Peyer's patch (tissue), 4 donors: Measurements from ENCODE around the gene GNG12. TPM values are rescaled to one million over a fixed set of nuclear protein-coding genes. Genes with fewer than 3 reads are reported as not detected.

Experiments
- DNase-seq, 3 donors: peaks; one replicate each; pipeline ENCODE4 v3.0.0-alpha.2; 2017 to 2019
- H3K27ac ChIP-seq, 4 donors: fragments of 200-600 bp; sonication (generic); one replicate each; pipeline ENCODE4 v1.5.1; 2016 to 2019
- H3K27me3 ChIP-seq, 2 donors: fragments of 200-600 bp; sonication (generic); one replicate each; pipeline ENCODE4 v1.5.1; 2019
- H3K36me3 ChIP-seq, 3 donors: fragments of 200-600 bp; sonication (generic); one replicate each; pipeline ENCODE4 v1.5.1; 2016 to 2019
- H3K4me1 ChIP-seq, 4 donors: fragments of 200-600 bp; sonication (generic); one replicate each; pipeline ENCODE4 v1.5.1; 2016 to 2019
- H3K4me3 ChIP-seq, 4 donors: fragments of 200-600 bp; sonication (generic); 1 replicate in 3 of 4; 2 replicates in 1 of 4; pipeline ENCODE4 v1.5.1; 2016 to 2019; ENCODE audit warnings: mild to moderate bottlenecking in 1 of 4
- H3K9me3 ChIP-seq, 4 donors: fragments of 200-600 bp; sonication (generic); one replicate each; pipeline ENCODE4 v1.5.1; 2016 to 2019; ENCODE audit warnings: mild to moderate bottlenecking in 1 of 4
- POLR2A ChIP-seq, 2 donors: fragments of 450-650 bp; IDR thresholded peaks; one replicate each; pipeline ENCODE4 v1.5.1; 2017; ENCODE audit warnings: antibody characterized with exemption in 2 of 2, mild to moderate bottlenecking in 2 of 2, moderate library complexity in 2 of 2
- total RNA-seq, 4 donors: library from RNA; depleted of rRNA; stranded (reverse); fragments of >200 nt; gene quantifications; one replicate each; pipeline ENCODE4 v1.1.0, GENCODE V29; 2016
- TF ChIP-seq, protein P1 (sequence below), 6 experiments: fragments of 450-650 bp in 4 of 6; fragments of 200-600 bp in 2 of 6; sonication (generic) in 1 of 6; IDR thresholded peaks; one replicate each; pipeline ENCODE4 v1.5.1; 2017 to 2019; ENCODE audit warnings: antibody characterized with exemption in 6 of 6, mild to moderate bottlenecking in 3 of 6, moderate library complexity in 1 of 6

GNG12 gene
- total RNA-seq, 4 donors from 2014 or later: 61.9 to 271 (median 165) TPM

DNA sequence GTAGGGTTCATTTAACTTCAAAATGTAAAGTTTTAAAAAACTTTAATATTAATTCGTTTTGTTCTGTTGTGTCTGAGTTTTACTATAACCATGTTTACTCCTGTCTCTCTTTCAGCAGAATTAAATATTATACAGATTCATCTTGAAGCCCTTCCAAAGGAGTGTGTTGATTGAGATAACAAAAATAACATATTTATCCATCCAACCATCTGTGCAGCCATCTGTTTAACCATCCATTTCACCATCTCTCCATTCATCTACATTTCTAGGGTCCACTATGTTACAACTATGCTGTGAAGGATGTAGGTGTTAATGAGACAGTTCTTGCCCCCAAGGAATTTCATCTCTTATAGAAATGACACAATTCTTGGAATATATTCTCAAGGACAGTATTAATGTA, 36.0 kb upstream of the GNG12 start:
- Histone ChIP-seq H3K4me3 (no peak overlapping the region), H3K27ac (no peak overlapping the region), H3K27me3 (no peaks in the 10 kb centered on the region), H3K36me3 (no peaks in the 10 kb centered on the region), H3K4me1 (no peaks in the 10 kb centered on the region), H3K9me3 (no peaks in the 10 kb centered on the region)
- TF ChIP-seq, protein P1, sequence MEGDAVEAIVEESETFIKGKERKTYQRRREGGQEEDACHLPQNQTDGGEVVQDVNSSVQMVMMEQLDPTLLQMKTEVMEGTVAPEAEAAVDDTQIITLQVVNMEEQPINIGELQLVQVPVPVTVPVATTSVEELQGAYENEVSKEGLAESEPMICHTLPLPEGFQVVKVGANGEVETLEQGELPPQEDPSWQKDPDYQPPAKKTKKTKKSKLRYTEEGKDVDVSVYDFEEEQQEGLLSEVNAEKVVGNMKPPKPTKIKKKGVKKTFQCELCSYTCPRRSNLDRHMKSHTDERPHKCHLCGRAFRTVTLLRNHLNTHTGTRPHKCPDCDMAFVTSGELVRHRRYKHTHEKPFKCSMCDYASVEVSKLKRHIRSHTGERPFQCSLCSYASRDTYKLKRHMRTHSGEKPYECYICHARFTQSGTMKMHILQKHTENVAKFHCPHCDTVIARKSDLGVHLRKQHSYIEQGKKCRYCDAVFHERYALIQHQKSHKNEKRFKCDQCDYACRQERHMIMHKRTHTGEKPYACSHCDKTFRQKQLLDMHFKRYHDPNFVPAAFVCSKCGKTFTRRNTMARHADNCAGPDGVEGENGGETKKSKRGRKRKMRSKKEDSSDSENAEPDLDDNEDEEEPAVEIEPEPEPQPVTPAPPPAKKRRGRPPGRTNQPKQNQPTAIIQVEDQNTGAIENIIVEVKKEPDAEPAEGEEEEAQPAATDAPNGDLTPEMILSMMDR (IDR thresholded peaks at IDR 0.05): no peak
- no peak for TF ChIP-seq POLR2A (IDR thresholded peaks at IDR 0.05)
- DNase-seq: no peak

DNA sequence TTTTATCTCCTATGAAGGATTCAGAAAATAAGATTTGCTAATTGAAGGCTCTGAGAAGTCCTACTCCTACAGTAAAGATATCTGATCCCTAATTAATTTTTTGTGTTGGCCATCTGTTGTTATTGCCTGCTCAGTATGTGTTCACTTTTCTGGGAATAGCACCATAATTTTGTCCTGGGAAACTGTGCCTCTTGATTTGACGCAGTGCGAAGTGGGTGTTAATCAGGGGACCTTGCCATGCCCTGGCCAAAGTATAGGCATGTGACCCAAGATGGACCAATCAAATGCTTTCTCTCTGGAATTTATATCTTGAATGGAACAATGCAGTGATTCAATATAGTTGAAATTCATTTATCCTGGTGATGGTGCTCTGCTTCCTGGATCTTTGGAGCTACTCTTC, 30.4 kb upstream of the GNG12 start:
- Histone ChIP-seq H3K36me3 (no peaks in the 10 kb centered on the region), H3K27me3 (no peaks in the 10 kb centered on the region), H3K27ac (no peak overlapping the region), H3K9me3 (no peaks in the 10 kb centered on the region), H3K4me1 (no peaks in the 10 kb centered on the region), H3K4me3 (no peak overlapping the region)
- TF ChIP-seq, protein P1 (IDR thresholded peaks at IDR 0.05): no peak
- no peak for TF ChIP-seq POLR2A (IDR thresholded peaks at IDR 0.05)
- no peak for DNase-seq

DNA sequence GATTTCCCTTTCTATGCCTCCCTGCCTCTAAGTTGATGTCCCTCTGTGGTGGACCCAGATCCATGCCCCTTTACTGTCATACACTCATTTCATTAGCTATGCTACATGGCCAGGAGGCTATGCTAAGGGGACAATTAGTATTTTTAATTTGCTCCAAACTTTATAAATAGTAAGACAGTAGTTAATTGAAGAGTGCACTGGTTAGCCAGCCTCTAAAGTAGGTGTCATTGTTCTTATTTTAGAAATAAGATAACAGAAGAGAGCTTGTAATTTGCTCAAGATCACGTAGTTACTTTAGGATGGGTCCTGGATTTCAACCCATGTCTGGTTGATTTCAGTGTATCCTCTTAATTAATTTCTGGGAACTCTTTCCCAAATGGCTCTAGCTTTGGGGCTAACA, 29.4 kb upstream of the GNG12 start:
- no peak for DNase-seq
- Histone ChIP-seq H3K27me3 (no peaks in the 10 kb centered on the region), H3K4me3 (no peak overlapping the region), H3K9me3 (no peaks in the 10 kb centered on the region), H3K4me1 (no peaks in the 10 kb centered on the region), H3K36me3 (no peaks in the 10 kb centered on the region), H3K27ac (no peak overlapping the region)
- TF ChIP-seq, protein P1 (IDR thresholded peaks at IDR 0.05): no peak
- no peak for TF ChIP-seq POLR2A (IDR thresholded peaks at IDR 0.05)

DNA sequence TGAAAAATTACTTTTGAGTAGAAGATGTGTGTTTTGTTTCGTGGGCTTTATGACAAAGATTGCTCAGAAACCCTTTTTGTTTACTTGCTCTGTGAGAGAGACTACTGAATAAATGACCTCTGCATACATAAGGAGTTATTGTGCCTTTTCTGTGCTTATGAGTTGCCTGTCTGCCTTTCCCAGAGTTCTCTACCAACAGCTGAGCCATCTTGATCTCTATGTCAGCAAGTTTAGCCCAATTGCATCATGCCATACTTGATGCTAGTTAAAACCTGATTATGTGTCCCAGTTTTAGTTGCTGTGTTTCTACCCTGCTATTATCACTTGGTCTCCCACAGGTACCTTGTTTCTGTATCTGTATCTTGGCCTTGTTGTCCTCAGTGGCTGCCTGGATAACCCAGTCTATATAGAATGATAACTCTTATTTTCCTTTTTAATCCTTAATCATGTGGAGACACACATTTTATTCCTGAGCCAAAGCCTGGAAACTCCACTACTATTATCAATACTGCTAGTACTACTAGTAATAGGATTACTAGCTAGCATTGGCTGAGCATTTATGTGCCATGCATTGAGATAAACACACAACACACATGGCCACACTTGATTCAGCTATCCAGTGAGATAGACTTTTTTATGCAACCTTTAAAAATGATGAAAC, 28.7 kb upstream of the GNG12 start:
- H3K36me3 ChIP-seq: no peaks in the 10 kb centered on the region
- TF ChIP-seq, protein P1 (IDR thresholded peaks at IDR 0.05): no peak
- no peak for TF ChIP-seq POLR2A (IDR thresholded peaks at IDR 0.05)
- no peak overlapping the region for H3K4me3 ChIP-seq
- DNase-seq: no peak
- H3K4me1 ChIP-seq: no peaks in the 10 kb centered on the region
- no peak overlapping the region for H3K27ac ChIP-seq
- no peaks in the 10 kb centered on the region for H3K27me3 ChIP-seq
- H3K9me3 ChIP-seq: no peaks in the 10 kb centered on the region

DNA sequence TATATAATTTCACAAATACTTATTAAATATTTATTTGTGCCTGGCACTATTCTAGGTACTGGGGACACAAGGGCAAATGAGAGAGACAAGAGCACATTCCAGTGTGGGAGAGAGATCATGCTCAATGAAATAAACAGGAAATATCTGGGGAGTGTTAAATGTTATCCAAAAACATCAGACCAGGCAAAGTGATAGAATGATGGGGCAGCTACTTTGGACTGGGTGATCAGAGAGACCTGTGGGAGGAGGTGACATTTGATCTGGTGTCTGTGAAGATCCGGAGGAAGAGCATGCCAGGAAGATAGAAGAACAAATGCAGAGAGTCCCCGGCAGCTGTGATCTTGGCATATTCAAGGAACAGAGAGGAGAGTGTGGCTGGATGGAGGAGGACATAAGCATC, 27.5 kb upstream of the GNG12 start:
- no peaks in the 10 kb centered on the region for H3K36me3 ChIP-seq
- no peak overlapping the region for H3K27ac ChIP-seq
- DNase-seq: no peak
- no peak for TF ChIP-seq POLR2A (IDR thresholded peaks at IDR 0.05)
- TF ChIP-seq, protein P1 (IDR thresholded peaks at IDR 0.05): no peak
- no peaks in the 10 kb centered on the region for H3K27me3 ChIP-seq
- no peak overlapping the region for H3K4me3 ChIP-seq
- H3K9me3 ChIP-seq: no peaks in the 10 kb centered on the region
- H3K4me1 ChIP-seq: no peaks in the 10 kb centered on the region

DNA sequence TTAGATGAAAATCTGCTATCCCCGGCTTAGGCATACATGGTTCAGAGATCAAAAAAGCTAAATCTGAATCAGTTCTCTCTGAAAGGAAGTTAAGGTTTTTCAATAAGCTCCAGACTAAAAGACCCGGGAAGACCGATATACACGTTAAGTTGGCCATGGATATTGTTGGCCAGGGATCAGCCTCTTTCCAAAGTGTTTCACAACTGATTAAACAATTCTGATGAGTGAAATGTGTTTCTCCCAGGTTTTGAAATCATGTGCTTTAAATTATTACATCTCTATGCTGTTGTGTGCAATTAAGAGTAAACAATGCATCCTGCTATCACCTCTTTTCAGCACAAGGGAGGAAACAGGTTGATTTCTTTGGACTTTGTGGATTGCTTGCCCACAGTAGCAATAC, 23.7 kb upstream of the GNG12 start:
- no peak for TF ChIP-seq POLR2A (IDR thresholded peaks at IDR 0.05)
- TF ChIP-seq, protein P1 (IDR thresholded peaks at IDR 0.05): no peak
- Histone ChIP-seq H3K36me3 (no peaks in the 10 kb centered on the region), H3K4me1 (no peaks in the 10 kb centered on the region), H3K4me3 (no peak overlapping the region), H3K9me3 (no peaks in the 10 kb centered on the region), H3K27ac (no peak overlapping the region), H3K27me3 (no peaks in the 10 kb centered on the region)
- no peak for DNase-seq
